Measurements from ENCODE around the gene HPCAL1. TPM values are rescaled to one million over a fixed set of nuclear protein-coding genes. Genes with fewer than 3 reads are reported as not detected.

Gene HPCAL1
- total RNA-seq, 1 donor from 2014 or later: 12.3 TPM

DNA sequence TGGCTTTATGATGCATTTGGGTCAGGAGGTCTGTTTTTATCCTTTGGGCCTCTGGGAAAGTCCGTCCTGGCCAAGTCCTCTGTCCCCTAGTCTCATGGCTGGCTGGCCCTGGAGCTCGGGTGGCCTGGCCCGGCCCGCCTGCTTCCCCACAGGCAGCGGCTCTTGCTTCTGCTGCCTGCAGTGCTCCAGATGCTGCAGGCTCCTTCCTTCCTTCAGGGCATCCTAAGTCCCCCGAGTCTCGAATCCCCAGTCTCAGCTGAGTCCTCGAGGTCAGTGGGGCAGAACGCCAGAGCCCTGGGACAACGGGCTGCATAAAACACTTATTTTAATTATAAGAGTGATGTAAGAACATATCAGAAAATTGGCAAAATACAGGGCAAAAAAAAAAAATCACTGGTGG, 71.2 kb downstream of the HPCAL1 start:
- Histone ChIP-seq H3K9ac (ENCODE audit: low read length) (no peak overlapping the region), H4K20me1 (ENCODE audit: insufficient read depth, low read length) (peaks cover 40% of the 10 kb centered on the region), H3K4me1 (ENCODE audit: insufficient read depth, low read length) (no peaks in the 10 kb centered on the region), H2AFZ (ENCODE audit: low read depth, low read length) (no peak overlapping the region), H3K27ac (ENCODE audit: low read depth, low read length) (no peak overlapping the region), H3K9me3 (ENCODE audit: insufficient read depth, low read depth, low read length) (no peaks in the 10 kb centered on the region), H3K27me3 (ENCODE audit: insufficient read depth, low read length) (no peaks in the 10 kb centered on the region), H3K79me2 (ENCODE audit: insufficient read depth, low read length) (peaks cover 10% of the 10 kb centered on the region), H3K4me2 (ENCODE audit: low read length) (no peak overlapping the region), H3K36me3 (ENCODE audit: insufficient read depth, low read length) (no peaks in the 10 kb centered on the region), H3K4me3 (ENCODE audit: insufficient read depth, low read depth, low read length) (no peak overlapping the region)
- TF ChIP-seq EZH2 (IDR thresholded peaks at IDR 0.05; ENCODE audit: insufficient read depth, low read length): no peak
- TF ChIP-seq, protein P1, sequence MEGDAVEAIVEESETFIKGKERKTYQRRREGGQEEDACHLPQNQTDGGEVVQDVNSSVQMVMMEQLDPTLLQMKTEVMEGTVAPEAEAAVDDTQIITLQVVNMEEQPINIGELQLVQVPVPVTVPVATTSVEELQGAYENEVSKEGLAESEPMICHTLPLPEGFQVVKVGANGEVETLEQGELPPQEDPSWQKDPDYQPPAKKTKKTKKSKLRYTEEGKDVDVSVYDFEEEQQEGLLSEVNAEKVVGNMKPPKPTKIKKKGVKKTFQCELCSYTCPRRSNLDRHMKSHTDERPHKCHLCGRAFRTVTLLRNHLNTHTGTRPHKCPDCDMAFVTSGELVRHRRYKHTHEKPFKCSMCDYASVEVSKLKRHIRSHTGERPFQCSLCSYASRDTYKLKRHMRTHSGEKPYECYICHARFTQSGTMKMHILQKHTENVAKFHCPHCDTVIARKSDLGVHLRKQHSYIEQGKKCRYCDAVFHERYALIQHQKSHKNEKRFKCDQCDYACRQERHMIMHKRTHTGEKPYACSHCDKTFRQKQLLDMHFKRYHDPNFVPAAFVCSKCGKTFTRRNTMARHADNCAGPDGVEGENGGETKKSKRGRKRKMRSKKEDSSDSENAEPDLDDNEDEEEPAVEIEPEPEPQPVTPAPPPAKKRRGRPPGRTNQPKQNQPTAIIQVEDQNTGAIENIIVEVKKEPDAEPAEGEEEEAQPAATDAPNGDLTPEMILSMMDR (IDR thresholded peaks at IDR 0.05; ENCODE audit: insufficient read depth, low read depth, low read length): no peak
- DNase-seq (ENCODE audit: low read depth) (no peak), FAIRE-seq (no peak)
- Mint-ChIP-seq H3K36me3 (ENCODE audit: low read depth, unreplicated experiment) (peaks cover 5% of the 10 kb centered on the region), H3K4me3 (ENCODE audit: unreplicated experiment) (no peak overlapping the region), H3K9me3 (ENCODE audit: unreplicated experiment) (no peaks in the 10 kb centered on the region), H3K27ac (ENCODE audit: unreplicated experiment) (no peak overlapping the region), H3K27me3 (ENCODE audit: low read depth, unreplicated experiment) (peaks cover 17% of the 10 kb centered on the region), H3K4me1 (ENCODE audit: low read depth, unreplicated experiment) (no peaks in the 10 kb centered on the region)

DNA sequence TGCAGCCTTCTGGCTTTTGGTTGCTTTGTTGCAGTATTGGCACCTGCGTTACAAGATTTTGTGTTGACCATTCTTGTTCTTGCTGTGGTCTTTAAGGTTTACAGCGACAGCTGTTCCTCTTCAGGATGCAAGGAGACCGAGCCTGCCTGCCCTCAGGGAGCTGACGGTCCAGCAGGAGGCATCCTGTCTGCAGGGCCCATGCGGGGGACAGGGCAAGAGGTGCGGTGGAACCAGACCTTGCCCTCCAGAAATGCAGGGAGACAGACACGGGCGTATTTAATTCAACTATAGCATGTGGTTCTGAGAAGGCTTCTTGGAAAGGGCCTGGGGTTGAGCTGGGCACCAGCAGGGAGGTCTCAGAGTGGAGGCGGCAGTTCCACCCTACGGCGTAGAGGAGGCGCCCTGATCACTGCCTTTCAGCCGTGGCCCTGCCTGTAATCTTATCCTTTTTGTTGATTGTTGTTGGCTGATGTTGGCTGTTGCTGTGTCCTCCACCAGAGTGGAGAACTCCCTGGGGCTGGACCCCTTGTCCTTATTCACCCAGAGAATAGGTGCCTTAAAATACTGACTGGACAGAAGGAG, 71.7 kb downstream of the HPCAL1 start:
- Histone ChIP-seq H3K36me3 (ENCODE audit: insufficient read depth, low read length) (no peaks in the 10 kb centered on the region), H2AFZ (ENCODE audit: low read depth, low read length) (no peak overlapping the region), H3K4me1 (ENCODE audit: insufficient read depth, low read length) (no peaks in the 10 kb centered on the region), H3K27me3 (ENCODE audit: insufficient read depth, low read length) (no peaks in the 10 kb centered on the region), H3K9me3 (ENCODE audit: insufficient read depth, low read depth, low read length) (no peaks in the 10 kb centered on the region), H3K4me2 (ENCODE audit: low read length) (no peak overlapping the region), H4K20me1 (ENCODE audit: insufficient read depth, low read length) (peaks cover 39% of the 10 kb centered on the region), H3K9ac (ENCODE audit: low read length) (no peak overlapping the region), H3K79me2 (ENCODE audit: insufficient read depth, low read length) (peaks cover 13% of the 10 kb centered on the region), H3K4me3 (ENCODE audit: insufficient read depth, low read depth, low read length) (no peak overlapping the region), H3K27ac (ENCODE audit: low read depth, low read length) (no peak overlapping the region)
- peaks cover 17% of the 10 kb centered on the region for H3K27me3 Mint-ChIP-seq (ENCODE audit: low read depth, unreplicated experiment)
- no peaks in the 10 kb centered on the region for H3K9me3 Mint-ChIP-seq (ENCODE audit: unreplicated experiment)
- no peak overlapping the region for H3K4me3 Mint-ChIP-seq (ENCODE audit: unreplicated experiment)
- TF ChIP-seq, protein P1 (IDR thresholded peaks at IDR 0.05; ENCODE audit: insufficient read depth, low read depth, low read length): no peak
- no peak for TF ChIP-seq EZH2 (IDR thresholded peaks at IDR 0.05; ENCODE audit: insufficient read depth, low read length)
- no peak overlapping the region for H3K27ac Mint-ChIP-seq (ENCODE audit: unreplicated experiment)
- H3K4me1 Mint-ChIP-seq (ENCODE audit: low read depth, unreplicated experiment): no peaks in the 10 kb centered on the region
- no peak for DNase-seq (ENCODE audit: low read depth)
- H3K36me3 Mint-ChIP-seq (ENCODE audit: low read depth, unreplicated experiment): peaks cover 5% of the 10 kb centered on the region
- no peak for FAIRE-seq

DNA sequence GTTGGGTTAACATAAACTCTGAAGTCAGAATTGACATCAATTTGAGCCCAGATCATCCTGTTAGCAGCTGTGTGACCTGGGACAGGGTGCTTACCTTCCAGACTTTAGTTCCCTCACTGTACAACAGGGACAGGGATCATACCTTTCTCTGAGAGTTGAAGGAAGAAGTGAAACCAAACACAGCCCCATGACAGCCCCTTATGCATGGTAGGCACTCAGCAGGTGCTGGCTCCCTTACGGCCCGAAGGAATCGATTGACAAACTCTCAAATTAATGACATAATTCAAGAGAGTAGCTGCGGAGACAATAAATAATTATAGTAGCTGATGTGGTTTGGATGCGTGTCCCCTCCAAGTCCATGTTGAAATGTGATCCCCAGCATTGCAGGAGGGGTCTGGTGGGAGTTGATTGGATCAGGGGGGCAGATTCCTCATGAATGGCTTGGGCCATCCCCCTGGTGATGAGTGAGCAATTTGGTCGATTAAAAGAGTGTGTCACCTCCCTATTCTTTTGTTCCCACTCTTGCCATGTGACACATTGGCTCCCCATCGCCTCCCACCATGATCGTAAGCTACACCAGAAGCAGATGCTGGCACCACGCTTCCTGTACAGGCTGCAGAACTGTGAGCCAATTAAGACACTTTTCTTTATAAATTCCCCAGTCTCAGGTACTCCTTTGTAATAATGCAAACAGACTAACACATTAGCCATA, 73.0 kb downstream of the HPCAL1 start:
- no peak overlapping the region for H3K4me3 Mint-ChIP-seq (ENCODE audit: unreplicated experiment)
- no peak for TF ChIP-seq EZH2 (IDR thresholded peaks at IDR 0.05; ENCODE audit: insufficient read depth, low read length)
- TF ChIP-seq, protein P1 (IDR thresholded peaks at IDR 0.05; ENCODE audit: insufficient read depth, low read depth, low read length): no peak
- H3K79me2 ChIP-seq (ENCODE audit: insufficient read depth, low read length): peaks cover 14% of the 10 kb centered on the region
- H3K36me3 ChIP-seq (ENCODE audit: insufficient read depth, low read length): no peaks in the 10 kb centered on the region
- no peaks in the 10 kb centered on the region for H3K9me3 ChIP-seq (ENCODE audit: insufficient read depth, low read depth, low read length)
- no peak overlapping the region for H3K4me2 ChIP-seq (ENCODE audit: low read length)
- no peaks in the 10 kb centered on the region for H3K9me3 Mint-ChIP-seq (ENCODE audit: unreplicated experiment)
- peaks cover 7% of the 10 kb centered on the region for H3K4me1 Mint-ChIP-seq (ENCODE audit: low read depth, unreplicated experiment)
- DNase-seq (ENCODE audit: low read depth) (no peak), FAIRE-seq (no peak)
- H3K4me3 ChIP-seq (ENCODE audit: insufficient read depth, low read depth, low read length): no peak overlapping the region
- peaks cover 3% of the 10 kb centered on the region for H3K4me1 ChIP-seq (ENCODE audit: insufficient read depth, low read length)
- no peak overlapping the region for H3K9ac ChIP-seq (ENCODE audit: low read length)
- H3K27ac Mint-ChIP-seq (ENCODE audit: unreplicated experiment): no peak overlapping the region
- H4K20me1 ChIP-seq (ENCODE audit: insufficient read depth, low read length): peaks cover 41% of the 10 kb centered on the region
- peaks cover 5% of the 10 kb centered on the region for H3K36me3 Mint-ChIP-seq (ENCODE audit: low read depth, unreplicated experiment)
- H3K27me3 ChIP-seq (ENCODE audit: insufficient read depth, low read length): no peaks in the 10 kb centered on the region
- H3K27me3 Mint-ChIP-seq (ENCODE audit: low read depth, unreplicated experiment): peaks cover 12% of the 10 kb centered on the region
- H3K27ac ChIP-seq (ENCODE audit: low read depth, low read length): no peak overlapping the region
- H2AFZ ChIP-seq (ENCODE audit: low read depth, low read length): no peak overlapping the region
